GM19463 (cell line): ENCODE measurements around the gene CPEB3.
A peak's percentile ranks its signal among the peaks of the same experiment; 100 is the strongest.

ENCODE experiments used
- ATAC-seq: cut with Tn5 transposase; IDR thresholded peaks from one replicate; pipeline ENCODE4 v1.9.1; 2021; ENCODE audit warnings: mild to moderate bottlenecking, moderate library complexity; ENCODE audit not compliant: unreplicated experiment

The CPEB3 gene

GRCh38 chr10:92268748-92269147 is 22.1 kb downstream of the CPEB3 start:
- no peak for ATAC-seq

- peak; percentile 53 for ATAC-seq
Measured at GRCh38 chr10:92267343-92267742, 23.5 kb downstream of the CPEB3 start.

GRCh38 chr10:92265687-92266258 is 25.1 kb downstream of the CPEB3 start:
- peak; percentile 60 for ATAC-seq

- no peak for ATAC-seq
Measured at GRCh38 chr10:92264249-92264648, 26.6 kb downstream of the CPEB3 start.

- no peak for ATAC-seq
Measured at GRCh38 chr10:92263396-92263795, 27.5 kb downstream of the CPEB3 start.

- ATAC-seq: no peak
Measured at GRCh38 chr10:92248566-92248965, 42.3 kb downstream of the CPEB3 start.

- no peak for ATAC-seq
Measured at GRCh38 chr10:92244796-92245195, 46.1 kb downstream of the CPEB3 start.

GRCh38 chr10:92242910-92243671 is 47.8 kb downstream of the CPEB3 start:
- ATAC-seq: peak; percentile 43

- ATAC-seq: no peak
Measured at GRCh38 chr10:92242380-92242779, 48.5 kb downstream of the CPEB3 start.

GRCh38 chr10:92241501-92241900 is 49.4 kb downstream of the CPEB3 start:
- no peak for ATAC-seq

GRCh38 chr10:92241158-92241500 is 49.7 kb downstream of the CPEB3 start:
- ATAC-seq: no peak

- peak; percentile 49 for ATAC-seq
Measured at GRCh38 chr10:92240289-92241157, 50.4 kb downstream of the CPEB3 start.

- ATAC-seq: peak; percentile 40
Measured at GRCh38 chr10:92239600-92240288, 51.1 kb downstream of the CPEB3 start.

- ATAC-seq: no peak
Measured at GRCh38 chr10:92239151-92239599, 51.7 kb downstream of the CPEB3 start.

GRCh38 chr10:92238586-92239098 is 52.2 kb downstream of the CPEB3 start:
- ATAC-seq: no peak

- no peak for ATAC-seq
Measured at GRCh38 chr10:92238054-92238585, 52.8 kb downstream of the CPEB3 start.

- ATAC-seq: no peak
Measured at GRCh38 chr10:92231196-92231595, 59.7 kb downstream of the CPEB3 start.

GRCh38 chr10:92222603-92223262 is 68.1 kb downstream of the CPEB3 start:
- ATAC-seq: no peak

- ATAC-seq: no peak
Measured at GRCh38 chr10:92219559-92219958, 71.3 kb downstream of the CPEB3 start.

- ATAC-seq: no peak
Measured at GRCh38 chr10:92218569-92218968, 72.3 kb downstream of the CPEB3 start.
